ENCODE data around the gene NVL. TPM values are rescaled to one million over a fixed set of nuclear protein-coding genes. Genes with fewer than 3 reads are reported as not detected.

The NVL gene
- total RNA-seq, 1 donor from 2014 or later, result 34.6 TPM

DNA sequence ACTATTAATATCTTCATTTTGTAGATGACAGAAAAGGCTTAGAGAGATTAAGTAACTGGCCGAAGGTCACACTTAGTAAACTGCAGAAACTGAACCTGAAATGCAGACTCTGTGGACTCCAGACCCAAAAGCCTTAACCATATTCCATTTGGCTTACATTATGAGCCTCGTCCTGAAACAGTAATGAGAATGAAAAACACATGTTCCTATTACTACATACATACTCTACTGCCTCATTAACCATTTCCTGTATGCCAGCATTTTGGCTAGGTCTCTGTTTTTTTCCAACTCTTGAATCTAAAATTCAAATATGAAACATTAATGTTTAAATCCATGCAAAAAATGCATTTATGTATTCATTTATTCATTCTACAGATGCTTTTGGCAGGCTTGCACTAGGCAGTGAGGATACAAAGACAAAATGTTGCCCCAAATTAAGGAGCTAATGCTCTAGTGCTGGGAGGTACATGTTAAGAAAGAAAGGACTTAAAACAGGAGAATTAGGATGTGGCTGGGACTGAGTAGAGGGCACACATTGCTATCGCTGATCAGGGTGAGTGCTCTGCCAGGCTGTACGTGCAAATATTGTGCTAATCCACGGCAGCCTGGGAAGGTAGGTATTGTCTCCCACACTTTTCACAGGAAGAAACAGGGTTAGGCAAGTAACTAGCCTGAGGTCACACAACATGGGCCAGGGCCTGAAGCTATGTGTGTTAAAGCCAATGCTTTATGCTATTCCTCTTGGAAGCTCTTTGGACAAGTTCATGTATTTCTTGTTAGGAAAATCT is 133.0 kb downstream of the NVL start:
- intact Hi-C loops (cut with DNase I), result no loop called here
- no peak overlapping the region for H3K27ac ChIP-seq
- peaks cover 23% of the 10 kb centered on the region for H3K4me1 ChIP-seq

DNA sequence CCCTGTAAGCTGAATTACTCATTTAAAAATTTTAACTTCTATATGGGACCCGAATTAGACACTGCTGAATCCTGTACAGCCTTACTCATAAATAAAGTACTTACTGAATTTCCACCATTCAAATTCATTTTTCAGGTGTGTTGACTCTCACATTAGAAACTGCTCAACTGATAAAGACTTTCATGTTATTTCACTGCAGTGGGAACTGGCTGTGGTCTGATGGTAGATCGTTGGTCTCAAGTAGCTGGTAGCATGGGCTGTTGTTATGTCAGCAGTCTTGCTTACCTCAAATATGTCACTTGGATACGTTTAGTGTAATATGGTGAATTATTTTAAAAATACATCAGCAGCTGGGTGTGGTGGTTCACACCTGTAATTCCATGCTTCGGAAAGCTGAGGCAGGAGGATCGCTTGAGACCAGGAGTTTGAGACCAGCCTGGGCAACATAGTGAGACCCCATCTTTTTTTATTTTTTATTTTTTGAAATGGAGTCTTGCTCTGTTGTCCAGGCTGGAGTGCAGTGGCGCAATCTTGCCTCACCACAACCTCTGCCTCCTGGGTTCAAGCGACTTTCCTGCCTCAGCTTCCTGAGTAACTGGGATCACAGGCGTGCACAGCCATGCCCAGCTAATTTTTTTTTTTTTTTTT is 136.5 kb downstream of the NVL start:
- TF ChIP-seq, protein P1, sequence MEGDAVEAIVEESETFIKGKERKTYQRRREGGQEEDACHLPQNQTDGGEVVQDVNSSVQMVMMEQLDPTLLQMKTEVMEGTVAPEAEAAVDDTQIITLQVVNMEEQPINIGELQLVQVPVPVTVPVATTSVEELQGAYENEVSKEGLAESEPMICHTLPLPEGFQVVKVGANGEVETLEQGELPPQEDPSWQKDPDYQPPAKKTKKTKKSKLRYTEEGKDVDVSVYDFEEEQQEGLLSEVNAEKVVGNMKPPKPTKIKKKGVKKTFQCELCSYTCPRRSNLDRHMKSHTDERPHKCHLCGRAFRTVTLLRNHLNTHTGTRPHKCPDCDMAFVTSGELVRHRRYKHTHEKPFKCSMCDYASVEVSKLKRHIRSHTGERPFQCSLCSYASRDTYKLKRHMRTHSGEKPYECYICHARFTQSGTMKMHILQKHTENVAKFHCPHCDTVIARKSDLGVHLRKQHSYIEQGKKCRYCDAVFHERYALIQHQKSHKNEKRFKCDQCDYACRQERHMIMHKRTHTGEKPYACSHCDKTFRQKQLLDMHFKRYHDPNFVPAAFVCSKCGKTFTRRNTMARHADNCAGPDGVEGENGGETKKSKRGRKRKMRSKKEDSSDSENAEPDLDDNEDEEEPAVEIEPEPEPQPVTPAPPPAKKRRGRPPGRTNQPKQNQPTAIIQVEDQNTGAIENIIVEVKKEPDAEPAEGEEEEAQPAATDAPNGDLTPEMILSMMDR (IDR thresholded peaks at IDR 0.05), result no peak
- TF ChIP-seq POLR2A (IDR thresholded peaks at IDR 0.05) (no peak), POLR2AphosphoS5 (IDR thresholded peaks at IDR 0.05; ENCODE audit: insufficient read depth in 1 of 2, low read depth in 1 of 2) (no peak)
- Histone ChIP-seq H3K27me3 (no peaks in the 10 kb centered on the region), H3K27ac (no peak overlapping the region), H3K9me3 (no peaks in the 10 kb centered on the region), H3K36me3 (peaks cover 0 to 26% of the 10 kb centered on the region in 2 donors), H3K4me3 (no peak overlapping the region), H3K4me1 (peaks cover 18% of the 10 kb centered on the region)
- intact Hi-C loops (cut with DNase I), result no loop called here
- no peak for DNase-seq (ENCODE audit: extremely low spot score in 2 of 2)

More for the DNA sequence above, 133.0 kb downstream of the NVL start:
- no peak for TF ChIP-seq POLR2A (IDR thresholded peaks at IDR 0.05)
- TF ChIP-seq, protein P1 (IDR thresholded peaks at IDR 0.05), result no peak
- H3K9me3 ChIP-seq, result no peaks in the 10 kb centered on the region
- no peak for DNase-seq (ENCODE audit: extremely low spot score in 2 of 2)
- H3K27me3 ChIP-seq, result no peaks in the 10 kb centered on the region
- H3K4me3 ChIP-seq, result no peak overlapping the region
- peaks cover 0 to 16% of the 10 kb centered on the region in 2 donors for H3K36me3 ChIP-seq

DNA sequence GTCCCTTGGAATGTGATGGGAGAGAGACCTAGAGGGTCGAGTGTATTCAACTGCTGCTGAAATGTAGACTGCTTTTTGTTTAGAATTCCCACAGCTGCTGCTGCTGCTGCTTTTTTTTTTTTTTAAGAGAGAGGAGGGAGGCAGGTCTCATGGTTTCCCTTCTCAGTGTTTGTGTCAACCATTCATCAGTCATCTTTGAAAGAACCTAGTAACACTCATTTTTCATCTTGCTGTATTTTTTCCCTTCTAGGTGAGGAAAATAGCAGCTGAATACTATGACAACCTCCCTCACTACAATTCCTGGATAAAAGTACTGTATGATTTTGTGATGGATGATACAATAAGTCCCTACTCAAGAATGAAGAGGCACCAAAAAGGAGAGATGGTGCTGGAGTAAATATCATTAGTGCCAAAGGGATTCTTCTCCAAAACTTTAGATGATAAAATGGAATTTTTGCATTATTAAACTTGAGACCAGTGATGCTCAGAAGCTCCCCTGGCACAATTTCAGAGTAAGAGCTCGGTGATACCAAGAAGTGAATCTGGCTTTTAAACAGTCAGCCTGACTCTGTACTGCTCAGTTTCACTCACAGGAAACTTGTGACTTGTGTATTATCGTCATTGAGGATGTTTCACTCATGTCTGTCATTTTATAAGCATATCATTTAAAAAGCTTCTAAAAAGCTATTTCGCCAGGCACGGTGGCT is 137.7 kb downstream of the NVL start:
- DNase-seq (ENCODE audit: extremely low spot score in 2 of 2), result no peak
- Histone ChIP-seq H3K4me3 (no peak overlapping the region), H3K36me3 (peaks cover 0 to 26% of the 10 kb centered on the region in 2 donors), H3K9me3 (no peaks in the 10 kb centered on the region), H3K4me1 (peaks cover 10% of the 10 kb centered on the region), H3K27ac (no peak overlapping the region), H3K27me3 (no peaks in the 10 kb centered on the region)
- intact Hi-C loops (cut with DNase I), result no loop called here
- TF ChIP-seq POLR2AphosphoS5 (IDR thresholded peaks at IDR 0.05; ENCODE audit: insufficient read depth in 1 of 2, low read depth in 1 of 2) (no peak), POLR2A (IDR thresholded peaks at IDR 0.05) (no peak)
- TF ChIP-seq, protein P1 (IDR thresholded peaks at IDR 0.05), result no peak

DNA sequence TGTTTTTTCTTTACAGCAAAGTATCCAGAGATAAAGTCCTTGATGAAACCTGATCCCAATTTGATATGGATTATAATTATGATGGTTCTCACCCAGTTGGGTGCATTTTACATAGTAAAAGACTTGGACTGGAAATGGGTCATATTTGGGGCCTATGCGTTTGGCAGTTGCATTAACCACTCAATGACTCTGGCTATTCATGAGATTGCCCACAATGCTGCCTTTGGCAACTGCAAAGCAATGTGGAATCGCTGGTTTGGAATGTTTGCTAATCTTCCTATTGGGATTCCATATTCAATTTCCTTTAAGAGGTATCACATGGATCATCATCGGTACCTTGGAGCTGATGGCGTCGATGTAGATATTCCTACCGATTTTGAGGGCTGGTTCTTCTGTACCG is 140.4 kb downstream of the NVL start:
- Histone ChIP-seq H3K36me3 (peaks cover 0 to 26% of the 10 kb centered on the region in 2 donors), H3K4me3 (no peak overlapping the region), H3K27ac (no peak overlapping the region), H3K4me1 (peaks cover 29% of the 10 kb centered on the region), H3K9me3 (no peaks in the 10 kb centered on the region), H3K27me3 (no peaks in the 10 kb centered on the region)
- intact Hi-C loops (cut with DNase I), result no loop called here
- no peak for TF ChIP-seq POLR2A (IDR thresholded peaks at IDR 0.05)
- no peak for DNase-seq (ENCODE audit: extremely low spot score in 2 of 2)

DNA sequence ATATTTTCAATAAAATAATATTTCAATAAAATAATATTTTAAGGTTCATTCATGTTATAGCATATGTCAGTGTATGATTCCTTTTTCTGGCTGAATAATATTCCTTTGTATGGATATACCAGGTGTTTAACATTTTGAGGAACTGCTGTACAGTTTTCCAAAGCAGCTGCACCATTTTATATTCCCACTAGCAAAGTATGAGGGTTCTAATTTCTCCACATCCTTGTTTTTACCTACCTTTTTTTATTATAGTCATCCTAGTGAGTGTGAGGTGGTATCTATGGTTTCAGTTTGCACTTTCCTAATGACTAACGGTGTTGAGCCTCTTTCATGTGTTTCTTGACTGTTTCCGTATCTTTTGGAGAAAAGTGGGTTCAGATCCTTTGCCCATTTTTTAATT is 141.7 kb downstream of the NVL start:
- Histone ChIP-seq H3K4me1 (peaks cover 33% of the 10 kb centered on the region), H3K36me3 (peaks cover 0 to 21% of the 10 kb centered on the region in 2 donors), H3K9me3 (no peaks in the 10 kb centered on the region), H3K4me3 (no peak overlapping the region), H3K27me3 (no peaks in the 10 kb centered on the region), H3K27ac (no peak overlapping the region)
- intact Hi-C loops (cut with DNase I), result no loop called here
- no peak for TF ChIP-seq POLR2AphosphoS5 (IDR thresholded peaks at IDR 0.05; ENCODE audit: insufficient read depth in 1 of 2, low read depth in 1 of 2)
- no peak for DNase-seq (ENCODE audit: extremely low spot score in 2 of 2)

All from vagina (tissue), 2 donors.